Measurements from ENCODE around the gene AIP. TPM values are rescaled to one million over a fixed set of nuclear protein-coding genes. Genes with fewer than 3 reads are reported as not detected.
A peak's percentile ranks its signal among the peaks of the same experiment; 100 is the strongest.

Gene AIP
- total and polyA plus RNA-seq, 2 donors from 2014 or later, result 61.5 to 135 TPM

- FAIRE-seq (no peak), DNase-seq (peak in 2 of 5 donors; percentile 48 to 91)
- no peak for TF ChIP-seq CTCF (IDR thresholded peaks at IDR 0.05; ENCODE audit: borderline replicate concordance, extremely low read depth, insufficient read depth)
- H3K27me3 ChIP-seq (ENCODE audit: control insufficient read depth, insufficient read depth, low read length), result no peaks in the 10 kb centered on the region
- H3K36me3 ChIP-seq (ENCODE audit: control insufficient read depth in 2 of 3, insufficient read depth in 3 of 3, low read length in 3 of 3), result peaks cover 0 to 6% (median 2%) of the 10 kb centered on the region in 3 donors
- H3K9me3 ChIP-seq (ENCODE audit: control insufficient read depth in 2 of 3, insufficient read depth in 1 of 3, low read length in 3 of 3), result no peaks in the 10 kb centered on the region
- H3K9ac ChIP-seq (ENCODE audit: low read length in 3 of 3), result no peak overlapping the region
- no peak overlapping the region for H3K4me3 ChIP-seq (ENCODE audit: low read length in 3 of 3)
- no peak overlapping the region for H3K27ac ChIP-seq (ENCODE audit: low read depth in 2 of 2, low read length in 2 of 2)
- intact Hi-C loops (cut with DNase I), result no loop called here
- H3K4me1 ChIP-seq (ENCODE audit: control insufficient read depth in 2 of 3, insufficient read depth in 2 of 3, low read depth in 1 of 3, low read length in 3 of 3), result peaks cover 0 to 14% (median 0%) of the 10 kb centered on the region in 3 donors
These were observed 44.5 kb upstream of the AIP start for GRCh38 chr11:67438158-67438902.

- H3K4me1 ChIP-seq (ENCODE audit: control insufficient read depth in 2 of 3, insufficient read depth in 2 of 3, low read depth in 1 of 3, low read length in 3 of 3), result peaks cover 0 to 14% (median 0%) of the 10 kb centered on the region in 3 donors
- no peaks in the 10 kb centered on the region for H3K9me3 ChIP-seq (ENCODE audit: control insufficient read depth in 2 of 3, insufficient read depth in 1 of 3, low read length in 3 of 3)
- no peak overlapping the region for H3K27ac ChIP-seq (ENCODE audit: low read depth in 2 of 2, low read length in 2 of 2)
- peaks cover 0 to 4% (median 0%) of the 10 kb centered on the region in 3 donors for H3K36me3 ChIP-seq (ENCODE audit: control insufficient read depth in 2 of 3, insufficient read depth in 3 of 3, low read length in 3 of 3)
- TF ChIP-seq CTCF (IDR thresholded peaks at IDR 0.05; ENCODE audit: borderline replicate concordance, extremely low read depth, insufficient read depth), result no peak
- H3K27me3 ChIP-seq (ENCODE audit: control insufficient read depth, insufficient read depth, low read length), result no peaks in the 10 kb centered on the region
- intact Hi-C loops (cut with DNase I), result no loop called here
- H3K4me3 ChIP-seq (ENCODE audit: low read length in 3 of 3), result no peak overlapping the region
- H3K9ac ChIP-seq (ENCODE audit: low read length in 3 of 3), result no peak overlapping the region
- FAIRE-seq, result no peak
- DNase-seq, result peak in 1 of 5 donors; percentile 86
These were observed 43.3 kb upstream of the AIP start for GRCh38 chr11:67439321-67440228.

- intact Hi-C loops (cut with DNase I), result no loop called here
- Histone ChIP-seq H3K9me3 (ENCODE audit: control insufficient read depth in 2 of 3, insufficient read depth in 1 of 3, low read length in 3 of 3) (no peaks in the 10 kb centered on the region), H3K27me3 (ENCODE audit: control insufficient read depth, insufficient read depth, low read length) (no peaks in the 10 kb centered on the region), H3K4me1 (ENCODE audit: control insufficient read depth in 2 of 3, insufficient read depth in 2 of 3, low read depth in 1 of 3, low read length in 3 of 3) (peaks cover 0 to 16% (median 0%) of the 10 kb centered on the region in 3 donors), H3K36me3 (ENCODE audit: control insufficient read depth in 2 of 3, insufficient read depth in 3 of 3, low read length in 3 of 3) (peaks cover 0 to 4% (median 0%) of the 10 kb centered on the region in 3 donors), H3K9ac (ENCODE audit: low read length in 3 of 3) (no peak overlapping the region), H3K4me3 (ENCODE audit: low read length in 3 of 3) (no peak overlapping the region), H3K27ac (ENCODE audit: low read depth in 2 of 2, low read length in 2 of 2) (no peak overlapping the region)
- DNase-seq (no peak), FAIRE-seq (no peak)
- no peak for TF ChIP-seq CTCF (IDR thresholded peaks at IDR 0.05; ENCODE audit: borderline replicate concordance, extremely low read depth, insufficient read depth)
These were observed 42.4 kb upstream of the AIP start for GRCh38 chr11:67440229-67441097.

All from kidney (tissue), 14 donors.